K562 (cell line): Measurements from ENCODE around the gene STT3B.

ENCODE experiments used
- CHD4 ChIP-seq: fragments of 200-600 bp; sonication (generic); IDR thresholded peaks from 3 replicates; pipeline ENCODE4 v1.6.1; 2012; ENCODE audit warnings: low read depth, mild to moderate bottlenecking, mixed read lengths, low read length, inconsistent platforms; ENCODE audit not compliant: insufficient read depth, insufficient replicate concordance, poor library complexity, severe bottlenecking
- EZH2 ChIP-seq: IDR thresholded peaks from 2 replicates; pipeline ENCODE4 v1.6.1; 2012; ENCODE audit warnings: low read depth, mild to moderate bottlenecking, inconsistent platforms, low read length, borderline replicate concordance
- JUND ChIP-seq, 2 experiments: IDR thresholded peaks; 2 replicates in 1 of 2; 3 replicates in 1 of 2; pipeline ENCODE4 v1.6.1; 2011; ENCODE audit warnings: borderline replicate concordance in 2 of 2, low read depth in 2 of 2, low read length in 2 of 2, improper control_type of control experiment in 1 of 2, missing biosample characterization in 1 of 2, missing genetic modification characterization in 1 of 2, missing genetic modification reagents in 1 of 2
- POLR2A ChIP-seq: fragments of 450-650 bp; conservative IDR thresholded peaks from 2 replicates; pipeline ENCODE4 v1.6.1; 2016
- SP1 ChIP-seq: sonication (generic); formaldehyde crosslinking; IDR thresholded peaks from 2 replicates; pipeline ENCODE4 v1.8.1; 2022; ENCODE audit warnings: mild to moderate bottlenecking, missing genetic modification reagents
- TAF1 ChIP-seq: IDR thresholded peaks from 2 replicates; pipeline ENCODE4 v1.6.1; 2011; ENCODE audit warnings: mild to moderate bottlenecking, low read length, moderate library complexity; ENCODE audit not compliant: insufficient read depth, control insufficient read depth, severe bottlenecking; ENCODE audit errors: extremely low read depth
- ZNF274 ChIP-seq: IDR thresholded peaks from 2 replicates; pipeline ENCODE4 v1.6.1; 2011; ENCODE audit warnings: low read depth, mild to moderate bottlenecking, low read length, moderate library complexity, borderline replicate concordance
- ZNF3 ChIP-seq: fragments of 250-450 bp; sonication (Bioruptor Pico); IDR thresholded peaks from 2 replicates; pipeline ENCODE4 v1.5.0; 2021; ENCODE audit warnings: mild to moderate bottlenecking, moderate library complexity
- TF ChIP-seq, protein P1 (sequence below): sonication (generic); formaldehyde crosslinking; IDR thresholded peaks from 2 replicates; pipeline ENCODE4 v1.8.1; 2023; ENCODE audit warnings: mild to moderate bottlenecking, missing genetic modification reagents
- TF ChIP-seq, protein P2 (sequence below), 3 experiments: IDR thresholded peaks in 2 of 3; conservative IDR thresholded peaks in 1 of 3; 2 replicates each; pipeline ENCODE4 v1.5.1; 2011 to 2012; ENCODE audit warnings: low read length in 3 of 3, mild to moderate bottlenecking in 3 of 3, control low read depth in 2 of 3, improper control_type of control experiment in 1 of 3, inconsistent platforms in 1 of 3, low read depth in 1 of 3, mixed read lengths in 1 of 3, moderate library complexity in 1 of 3; ENCODE audit not compliant: insufficient read depth in 2 of 3

DNA sequence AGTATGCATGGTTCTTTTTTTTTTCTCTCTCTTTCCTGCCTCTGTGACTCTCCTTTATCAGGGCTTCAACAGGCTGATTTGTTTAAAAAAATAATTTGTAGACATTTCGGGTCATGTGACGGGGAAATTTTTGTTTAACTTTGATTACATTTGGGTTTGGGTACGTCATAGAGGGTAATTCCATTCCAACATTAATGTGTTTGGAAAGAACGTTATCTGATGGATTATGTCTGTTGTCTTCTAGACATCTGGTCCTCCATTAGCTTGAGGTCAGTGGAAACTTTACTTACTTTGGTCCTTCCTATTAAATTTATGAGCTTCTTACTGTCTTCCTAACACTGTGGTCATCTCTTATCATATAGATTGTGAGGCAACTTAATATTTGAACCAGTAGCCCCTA, 80.9 kb downstream of the STT3B start:
- no peak for TF ChIP-seq JUND (IDR thresholded peaks at IDR 0.05; ENCODE audit: borderline replicate concordance, low read depth, low read length)
- TF ChIP-seq JUND (tag; IDR thresholded peaks at IDR 0.05; ENCODE audit: borderline replicate concordance, low read depth, low read length) = no peak
- TF ChIP-seq ZNF3 = no peak
- TF ChIP-seq, protein P1, sequence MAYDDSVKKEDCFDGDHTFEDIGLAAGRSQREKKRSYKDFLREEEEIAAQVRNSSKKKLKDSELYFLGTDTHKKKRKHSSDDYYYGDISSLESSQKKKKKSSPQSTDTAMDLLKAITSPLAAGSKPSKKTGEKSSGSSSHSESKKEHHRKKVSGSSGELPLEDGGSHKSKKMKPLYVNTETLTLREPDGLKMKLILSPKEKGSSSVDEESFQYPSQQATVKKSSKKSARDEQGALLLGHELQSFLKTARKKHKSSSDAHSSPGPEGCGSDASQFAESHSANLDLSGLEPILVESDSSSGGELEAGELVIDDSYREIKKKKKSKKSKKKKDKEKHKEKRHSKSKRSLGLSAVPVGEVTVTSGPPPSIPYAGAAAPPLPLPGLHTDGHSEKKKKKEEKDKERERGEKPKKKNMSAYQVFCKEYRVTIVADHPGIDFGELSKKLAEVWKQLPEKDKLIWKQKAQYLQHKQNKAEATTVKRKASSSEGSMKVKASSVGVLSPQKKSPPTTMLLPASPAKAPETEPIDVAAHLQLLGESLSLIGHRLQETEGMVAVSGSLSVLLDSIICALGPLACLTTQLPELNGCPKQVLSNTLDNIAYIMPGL (CRISPR knock-in tag) = no peak
- no peak for TF ChIP-seq ZNF274
- TF ChIP-seq TAF1 = no peak
- no peak for TF ChIP-seq POLR2A
- TF ChIP-seq, protein P2, sequence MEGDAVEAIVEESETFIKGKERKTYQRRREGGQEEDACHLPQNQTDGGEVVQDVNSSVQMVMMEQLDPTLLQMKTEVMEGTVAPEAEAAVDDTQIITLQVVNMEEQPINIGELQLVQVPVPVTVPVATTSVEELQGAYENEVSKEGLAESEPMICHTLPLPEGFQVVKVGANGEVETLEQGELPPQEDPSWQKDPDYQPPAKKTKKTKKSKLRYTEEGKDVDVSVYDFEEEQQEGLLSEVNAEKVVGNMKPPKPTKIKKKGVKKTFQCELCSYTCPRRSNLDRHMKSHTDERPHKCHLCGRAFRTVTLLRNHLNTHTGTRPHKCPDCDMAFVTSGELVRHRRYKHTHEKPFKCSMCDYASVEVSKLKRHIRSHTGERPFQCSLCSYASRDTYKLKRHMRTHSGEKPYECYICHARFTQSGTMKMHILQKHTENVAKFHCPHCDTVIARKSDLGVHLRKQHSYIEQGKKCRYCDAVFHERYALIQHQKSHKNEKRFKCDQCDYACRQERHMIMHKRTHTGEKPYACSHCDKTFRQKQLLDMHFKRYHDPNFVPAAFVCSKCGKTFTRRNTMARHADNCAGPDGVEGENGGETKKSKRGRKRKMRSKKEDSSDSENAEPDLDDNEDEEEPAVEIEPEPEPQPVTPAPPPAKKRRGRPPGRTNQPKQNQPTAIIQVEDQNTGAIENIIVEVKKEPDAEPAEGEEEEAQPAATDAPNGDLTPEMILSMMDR (IDR thresholded peaks at IDR 0.05 in 2 of 3, conservative IDR thresholded peaks at IDR 0.05 in 1 of 3; ENCODE audit: insufficient read depth in 2 of 3, low read depth in 1 of 3, low read length in 3 of 3) = no peak
- TF ChIP-seq CHD4 = no peak
- no peak for TF ChIP-seq EZH2
- TF ChIP-seq SP1 = no peak
